Naive B cell (primary cell): ENCODE data around the gene GAGE12J. TPM values are rescaled to one million over a fixed set of nuclear protein-coding genes. Genes with fewer than 3 reads are reported as not detected.
"Not testable (repeated sequence)": the region's sequence is repeated elsewhere in the genome, so short reads cannot be mapped to it uniquely, and the experiment has no call there.

Source experiments
- ATAC-seq, 2 donors: fragments of 150-1000 bp; cut with Tn5 transposase; 2 replicates each; pipeline ENCODE4 v1.10.0; 2021; ENCODE audit warnings: low read depth in 2 of 2, mild to moderate bottlenecking in 2 of 2, moderate library complexity in 2 of 2
- DNase-seq: peaks from one replicate; pipeline ENCODE4 v3.0.0; 2022
- H3K27ac Mint-ChIP-seq, 6 donors: one replicate each; pipeline ENCODE4 v1.8.0; 2020 to 2022; ENCODE audit warnings: mild to moderate bottlenecking in 6 of 6, mixed read lengths in 6 of 6, moderate library complexity in 5 of 6, inconsistent platforms in 2 of 6
- H3K27me3 Mint-ChIP-seq, 3 donors: one replicate each; pipeline ENCODE4 v1.8.0; 2021 to 2022; ENCODE audit warnings: mixed read lengths in 3 of 3, mild to moderate bottlenecking in 1 of 3
- H3K36me3 Mint-ChIP-seq, 2 donors: one replicate each; pipeline ENCODE4 v1.8.0; 2020 to 2022; ENCODE audit warnings: mixed read lengths in 2 of 2, inconsistent platforms in 1 of 2, mild to moderate bottlenecking in 1 of 2
- H3K4me1 Mint-ChIP-seq, 3 donors: one replicate each; pipeline ENCODE4 v1.8.0; 2020 to 2022; ENCODE audit warnings: mixed read lengths in 3 of 3, inconsistent platforms in 1 of 3, mild to moderate bottlenecking in 1 of 3, moderate library complexity in 1 of 3
- H3K4me3 Mint-ChIP-seq, 8 donors: one replicate each; pipeline ENCODE4 v1.8.0; 2020 to 2022; ENCODE audit warnings: mild to moderate bottlenecking in 8 of 8, mixed read lengths in 8 of 8, moderate library complexity in 8 of 8, inconsistent platforms in 2 of 8
- H3K9me3 Mint-ChIP-seq, 7 donors: one replicate each; pipeline ENCODE4 v1.8.0; 2020 to 2022; ENCODE audit warnings: mixed read lengths in 7 of 7, mild to moderate bottlenecking in 5 of 7, inconsistent platforms in 2 of 7, moderate library complexity in 1 of 7
- polyA plus RNA-seq, 6 donors: library from polyadenylated mRNA; unstranded; fragments of 300-500 nt; fragmentation: Illumina TruSeq; gene quantifications; one replicate each; pipeline ENCODE4 v1.2.3, GENCODE V29; 2021; ENCODE audit warnings: low read depth in 6 of 6

The GAGE12J gene
- polyA plus RNA-seq, 6 donors from 2014 or later: not detected

DNA sequence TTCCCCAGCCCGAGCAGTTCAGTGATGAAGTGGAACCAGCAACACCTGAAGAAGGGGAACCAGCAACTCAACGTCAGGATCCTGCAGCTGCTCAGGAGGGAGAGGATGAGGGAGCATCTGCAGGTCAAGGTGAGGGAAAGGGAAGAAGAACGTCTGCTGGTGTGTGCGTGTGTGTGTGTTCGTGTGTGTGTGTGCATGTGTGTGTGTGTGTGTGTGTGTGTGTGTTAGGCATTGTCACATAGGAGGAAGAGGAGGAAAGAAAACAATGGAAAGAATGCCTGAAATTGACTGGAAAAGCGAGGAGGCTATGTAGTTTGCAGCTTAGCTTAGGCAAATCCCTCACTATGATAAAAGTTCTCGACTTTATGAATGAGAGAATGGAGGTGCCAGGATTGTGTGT, 1.9 kb downstream of the GAGE12J start:
- not testable (repeated sequence) for H3K27me3 Mint-ChIP-seq, H3K9me3 Mint-ChIP-seq, H3K4me1 Mint-ChIP-seq, DNase-seq, H3K4me3 Mint-ChIP-seq, H3K27ac Mint-ChIP-seq, ATAC-seq, H3K36me3 Mint-ChIP-seq

DNA sequence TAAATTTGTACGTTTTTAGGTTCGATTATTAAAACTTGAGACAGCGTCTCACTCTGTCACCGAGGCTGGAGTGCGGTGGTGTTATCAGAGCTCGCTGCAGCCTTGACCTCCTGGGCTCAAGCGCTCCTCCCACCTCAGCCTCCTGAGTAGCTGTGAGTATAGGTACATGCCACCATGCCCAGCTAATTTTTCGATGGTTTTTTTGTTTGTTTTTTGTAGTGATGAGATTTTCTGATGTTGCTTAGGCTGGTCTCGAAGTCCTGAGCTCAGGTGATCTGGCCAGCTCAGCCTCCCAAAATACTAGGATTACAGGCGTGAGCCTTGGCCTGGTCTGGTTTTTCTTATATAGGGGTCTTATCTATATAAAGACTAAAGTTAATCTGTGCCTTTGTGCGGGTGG, 8.6 kb downstream of the GAGE12J start:
- not testable (repeated sequence) for H3K4me1 Mint-ChIP-seq, H3K27ac Mint-ChIP-seq, DNase-seq, H3K4me3 Mint-ChIP-seq, H3K36me3 Mint-ChIP-seq, ATAC-seq, H3K9me3 Mint-ChIP-seq, H3K27me3 Mint-ChIP-seq

DNA sequence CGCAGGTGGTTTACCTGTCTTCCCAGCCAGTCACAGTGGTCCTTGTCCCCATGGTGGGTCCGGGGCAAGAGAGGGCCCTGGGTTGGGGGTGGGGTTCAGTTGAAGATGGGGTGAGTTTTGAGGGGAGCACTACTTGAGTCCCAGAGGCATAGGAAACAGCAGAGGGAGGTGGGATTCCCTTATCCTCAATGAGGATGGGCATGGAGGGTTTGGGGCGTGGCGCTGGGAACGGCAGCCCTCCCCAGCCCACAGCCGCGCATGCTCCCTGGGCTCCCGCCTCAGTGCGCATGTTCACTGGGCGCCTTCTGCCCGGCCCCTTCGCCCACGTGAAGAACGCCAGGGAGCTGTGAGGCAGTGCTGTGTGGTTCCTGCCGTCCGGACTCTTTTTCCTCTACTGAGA, 9.4 kb downstream of the GAGE12J start, which contains the start of gene GAGE13:
TSS of gene GAGE13 (plus strand) at position 301 of the 400 bp plus-strand sequence. CDS start 1,156 bp downstream, outside the sequence.
- H3K27ac Mint-ChIP-seq, H3K36me3 Mint-ChIP-seq, H3K4me1 Mint-ChIP-seq, H3K9me3 Mint-ChIP-seq, H3K4me3 Mint-ChIP-seq, H3K27me3 Mint-ChIP-seq, DNase-seq, ATAC-seq: not testable (repeated sequence)

DNA sequence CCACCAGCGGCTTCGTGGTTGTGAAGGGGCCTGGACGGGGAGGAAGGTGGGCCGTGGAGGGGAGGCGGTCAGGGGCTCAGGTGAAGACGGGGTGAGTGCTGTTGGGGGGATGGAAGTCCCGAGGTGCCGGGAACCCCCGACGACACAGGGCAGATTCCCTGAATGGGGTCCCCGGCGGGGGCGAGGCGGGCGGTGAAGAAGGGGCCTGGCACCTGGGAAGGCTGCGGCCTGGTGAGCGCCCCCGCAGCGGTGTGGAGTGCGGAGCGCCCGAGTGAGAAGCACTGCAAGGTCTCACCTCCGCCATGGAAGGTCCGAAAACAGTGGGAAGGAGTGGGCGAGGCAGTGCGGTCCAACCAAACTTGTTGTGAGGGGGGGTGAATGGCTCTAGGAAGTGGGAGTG, 10.0 kb downstream of the GAGE12J start:
- H3K27ac Mint-ChIP-seq: not testable (repeated sequence)

DNA sequence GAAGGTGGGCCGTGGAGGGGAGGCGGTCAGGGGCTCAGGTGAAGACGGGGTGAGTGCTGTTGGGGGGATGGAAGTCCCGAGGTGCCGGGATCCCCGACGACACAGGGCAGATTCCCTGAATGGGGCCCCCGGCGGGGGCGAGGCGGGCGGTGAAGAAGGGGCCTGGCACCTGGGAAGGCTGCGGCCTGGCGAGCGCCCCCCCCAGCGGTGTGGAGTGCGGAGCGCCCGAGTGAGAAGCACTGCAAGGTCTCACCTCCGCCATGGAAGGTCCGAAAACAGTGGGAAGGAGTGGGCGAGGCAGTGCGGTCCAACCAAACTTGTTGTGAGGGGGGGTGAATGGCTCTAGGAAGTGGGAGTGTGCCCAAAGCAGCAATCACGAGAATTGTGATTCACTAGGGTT, 19.6 kb downstream of the GAGE12J start:
- not testable (repeated sequence) for H3K9me3 Mint-ChIP-seq, H3K4me1 Mint-ChIP-seq, H3K36me3 Mint-ChIP-seq, H3K4me3 Mint-ChIP-seq, H3K27me3 Mint-ChIP-seq, ATAC-seq, H3K27ac Mint-ChIP-seq, DNase-seq

More for the DNA sequence above, 10.0 kb downstream of the GAGE12J start:
- not testable (repeated sequence) for ATAC-seq, H3K9me3 Mint-ChIP-seq, H3K4me1 Mint-ChIP-seq, H3K4me3 Mint-ChIP-seq, H3K36me3 Mint-ChIP-seq, DNase-seq, H3K27me3 Mint-ChIP-seq

DNA sequence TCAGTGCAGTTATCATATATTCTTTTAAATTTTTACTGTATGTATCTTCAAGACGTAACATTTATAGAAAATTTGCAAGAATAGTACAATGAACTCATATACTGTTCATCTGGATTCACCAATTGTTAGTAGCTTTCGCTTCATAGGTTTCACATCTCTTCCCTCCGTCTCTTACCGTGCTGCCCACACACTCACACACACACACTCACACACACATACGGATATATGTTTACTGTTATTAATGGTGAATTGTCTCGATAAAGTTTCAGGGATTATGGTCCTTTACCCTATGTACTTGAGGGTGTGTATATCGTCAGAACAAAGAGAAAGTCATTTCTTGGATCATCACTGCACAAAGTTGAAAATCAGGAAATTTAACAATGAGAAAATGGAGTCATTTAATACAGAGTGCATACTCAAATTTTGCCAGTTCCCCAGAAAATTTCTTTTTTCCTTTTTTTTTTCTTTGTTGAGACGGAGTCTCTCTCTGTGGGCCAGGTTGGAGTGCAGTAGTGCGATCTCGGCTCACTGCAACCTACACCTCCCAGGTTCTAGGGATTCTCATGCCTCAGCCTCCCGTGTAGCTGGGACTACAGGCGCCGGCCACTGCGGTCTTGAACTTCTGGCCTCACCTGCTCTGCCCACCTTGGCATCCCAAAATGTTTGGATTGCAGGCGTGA, 22.8 kb downstream of the GAGE12J start:
- not testable (repeated sequence) for H3K27me3 Mint-ChIP-seq, H3K9me3 Mint-ChIP-seq, H3K27ac Mint-ChIP-seq, ATAC-seq, H3K4me3 Mint-ChIP-seq, H3K36me3 Mint-ChIP-seq, H3K4me1 Mint-ChIP-seq, DNase-seq

DNA sequence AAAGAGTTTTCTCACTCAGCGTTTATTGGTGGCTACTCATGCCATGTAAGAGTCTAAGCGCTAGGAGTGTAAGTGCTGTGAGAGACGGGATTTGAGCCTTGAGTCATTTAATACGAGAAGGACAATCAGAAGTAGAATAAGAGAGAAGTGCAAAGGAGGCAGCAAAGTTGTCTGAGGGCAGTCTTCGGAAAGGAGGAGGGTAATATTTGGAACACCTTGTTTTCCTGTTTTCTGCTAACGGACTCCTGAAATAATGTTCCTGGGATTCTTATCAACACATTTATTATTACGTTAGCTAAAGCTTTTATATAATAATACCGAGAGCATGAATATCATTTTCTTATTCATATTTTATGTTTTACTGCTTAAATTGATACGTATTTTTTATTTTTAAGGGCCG, 23.6 kb downstream of the GAGE12J start:
- H3K36me3 Mint-ChIP-seq, H3K4me3 Mint-ChIP-seq, H3K9me3 Mint-ChIP-seq, H3K4me1 Mint-ChIP-seq, DNase-seq, H3K27me3 Mint-ChIP-seq, H3K27ac Mint-ChIP-seq, ATAC-seq: not testable (repeated sequence)

DNA sequence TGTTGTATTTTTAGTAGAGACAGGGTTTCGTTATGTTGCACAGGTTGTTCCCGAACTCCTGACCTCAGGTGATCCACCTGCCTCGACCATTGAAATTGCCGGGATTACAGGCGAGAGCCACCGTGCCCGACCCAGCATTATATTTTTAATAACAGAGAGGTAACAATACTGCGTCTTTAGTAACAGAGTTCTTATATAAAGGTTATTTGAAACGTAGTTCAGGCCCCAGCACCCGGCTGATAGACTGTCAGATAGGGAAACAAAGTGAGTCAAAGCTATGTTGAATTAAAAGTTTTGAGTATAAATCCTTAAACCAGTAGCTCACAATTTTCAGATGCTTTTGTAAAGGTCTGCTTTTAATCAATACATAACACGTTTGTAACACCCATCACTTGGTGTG, 24.3 kb downstream of the GAGE12J start:
- H3K4me1 Mint-ChIP-seq, H3K36me3 Mint-ChIP-seq, H3K27ac Mint-ChIP-seq, H3K4me3 Mint-ChIP-seq, DNase-seq, H3K9me3 Mint-ChIP-seq, H3K27me3 Mint-ChIP-seq, ATAC-seq: not testable (repeated sequence)

Other genes with a start within 250 kb of the GAGE12J start
- 10 to 100 TPM; 25.5 to 49.0 (median 38.8) TPM for gene PRAF2, start 248.0 kb upstream of the GAGE12J start, polyA plus RNA-seq
- 10 to 100 TPM; 50.0 to 84.9 (median 57.4) TPM for gene WDR45, start 242.2 kb upstream of the GAGE12J start, polyA plus RNA-seq
- gene GPKOW, start 198.3 kb upstream of the GAGE12J start, polyA plus RNA-seq: 10 to 100 TPM; 17.9 to 33.9 (median 22.0) TPM
- under 1 TPM in 5 of 6 donors, not detected in 1; 0.18 to 0.96 (median 0.35) TPM for gene MAGIX, start 159.3 kb upstream of the GAGE12J start, polyA plus RNA-seq
- 100 to 1,000 TPM; 110 to 208 (median 153) TPM for gene PLP2, start 150.1 kb upstream of the GAGE12J start, polyA plus RNA-seq
- gene PRICKLE3, start 135.7 kb upstream of the GAGE12J start, polyA plus RNA-seq: 1 to 10 TPM in 5 of 6 donors, not detected in 1; 3.6 to 8.6 (median 5.4) TPM
- 1 to 10 TPM in 1 of 6 donors, under 1 TPM in 4, not detected in 1; 0.15 to 1.3 (median 0.47) TPM for gene SYP, start 121.8 kb upstream of the GAGE12J start, polyA plus RNA-seq
- gene CACNA1F, start 88.7 kb upstream of the GAGE12J start, polyA plus RNA-seq: under 1 TPM; 0.08 to 0.25 (median 0.14) TPM
- 10 to 100 TPM; 19.5 to 37.1 (median 22.3) TPM for gene CCDC22, start 86.6 kb upstream of the GAGE12J start, polyA plus RNA-seq
- gene FOXP3, start 57.3 kb upstream of the GAGE12J start, polyA plus RNA-seq: under 1 TPM in 4 of 6 donors, not detected in 2; 0.15 to 0.32 (median 0.22) TPM
- 10 to 100 TPM in 1 of 6 donors, 1 to 10 TPM in 5; 1.3 to 10.5 (median 2.4) TPM for gene PPP1R3F, start 52.2 kb upstream of the GAGE12J start, polyA plus RNA-seq
- not detected for gene GAGE10, start 18.4 kb upstream of the GAGE12J start, polyA plus RNA-seq
- not detected for gene GAGE13, start 9.5 kb downstream of the GAGE12J start, polyA plus RNA-seq
- not detected for gene GAGE12C, start 210.1 kb downstream of the GAGE12J start, polyA plus RNA-seq
- not detected for gene GAGE12D, start 219.7 kb downstream of the GAGE12J start, polyA plus RNA-seq
- not detected for gene GAGE12E, start 229.3 kb downstream of the GAGE12J start, polyA plus RNA-seq
- not detected for gene GAGE12F, start 238.8 kb downstream of the GAGE12J start, polyA plus RNA-seq
- gene GAGE12G, start 248.4 kb downstream of the GAGE12J start, polyA plus RNA-seq: not detected